Measurements from ENCODE around the gene POMT1. TPM values are rescaled to one million over a fixed set of nuclear protein-coding genes. Genes with fewer than 3 reads are reported as not detected.
A peak's percentile ranks its signal among the peaks of the same experiment; 100 is the strongest.
"Not testable (repeated sequence)": the region's sequence is repeated elsewhere in the genome, so short reads cannot be mapped to it uniquely, and the experiment has no call there.

Gene POMT1
- total RNA-seq, 1 donor from 2014 or later = 46.3 TPM

DNA sequence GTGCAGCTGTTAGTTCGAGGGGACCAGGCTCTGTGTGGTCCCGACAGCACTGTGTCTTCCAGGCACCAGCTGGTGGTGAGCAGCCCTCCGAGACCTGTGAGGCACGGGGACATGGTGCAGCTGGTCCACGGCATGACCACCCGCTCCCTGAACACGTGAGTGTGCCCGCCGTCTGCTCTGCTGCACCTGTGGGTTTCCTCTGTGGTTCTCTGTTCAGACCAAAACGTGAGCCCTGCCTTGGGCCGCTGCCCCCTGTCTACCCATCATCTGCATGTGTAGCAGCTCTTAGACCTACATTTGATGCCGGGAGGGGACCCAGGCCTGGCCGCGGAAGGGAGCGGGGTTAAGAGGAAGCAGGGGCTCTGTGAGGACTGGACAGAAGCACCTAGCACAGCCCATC is 10.5 kb downstream of the POMT1 start:
- H3K9me3 Mint-ChIP-seq = no peaks in the 10 kb centered on the region
- DNase-seq (ENCODE audit: low read depth, low spot score) = no peak
- no peak overlapping the region for H3K27ac Mint-ChIP-seq (ENCODE audit: unreplicated experiment)
- H3K27me3 Mint-ChIP-seq (ENCODE audit: low read depth) = no peaks in the 10 kb centered on the region
- peaks cover 10% of the 10 kb centered on the region for H3K36me3 Mint-ChIP-seq (ENCODE audit: low read depth)
- no peaks in the 10 kb centered on the region for H3K4me1 Mint-ChIP-seq
- TF ChIP-seq, protein P1, sequence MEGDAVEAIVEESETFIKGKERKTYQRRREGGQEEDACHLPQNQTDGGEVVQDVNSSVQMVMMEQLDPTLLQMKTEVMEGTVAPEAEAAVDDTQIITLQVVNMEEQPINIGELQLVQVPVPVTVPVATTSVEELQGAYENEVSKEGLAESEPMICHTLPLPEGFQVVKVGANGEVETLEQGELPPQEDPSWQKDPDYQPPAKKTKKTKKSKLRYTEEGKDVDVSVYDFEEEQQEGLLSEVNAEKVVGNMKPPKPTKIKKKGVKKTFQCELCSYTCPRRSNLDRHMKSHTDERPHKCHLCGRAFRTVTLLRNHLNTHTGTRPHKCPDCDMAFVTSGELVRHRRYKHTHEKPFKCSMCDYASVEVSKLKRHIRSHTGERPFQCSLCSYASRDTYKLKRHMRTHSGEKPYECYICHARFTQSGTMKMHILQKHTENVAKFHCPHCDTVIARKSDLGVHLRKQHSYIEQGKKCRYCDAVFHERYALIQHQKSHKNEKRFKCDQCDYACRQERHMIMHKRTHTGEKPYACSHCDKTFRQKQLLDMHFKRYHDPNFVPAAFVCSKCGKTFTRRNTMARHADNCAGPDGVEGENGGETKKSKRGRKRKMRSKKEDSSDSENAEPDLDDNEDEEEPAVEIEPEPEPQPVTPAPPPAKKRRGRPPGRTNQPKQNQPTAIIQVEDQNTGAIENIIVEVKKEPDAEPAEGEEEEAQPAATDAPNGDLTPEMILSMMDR (conservative IDR thresholded peaks at IDR 0.05) = no peak
- no peak overlapping the region for H3K4me3 Mint-ChIP-seq

DNA sequence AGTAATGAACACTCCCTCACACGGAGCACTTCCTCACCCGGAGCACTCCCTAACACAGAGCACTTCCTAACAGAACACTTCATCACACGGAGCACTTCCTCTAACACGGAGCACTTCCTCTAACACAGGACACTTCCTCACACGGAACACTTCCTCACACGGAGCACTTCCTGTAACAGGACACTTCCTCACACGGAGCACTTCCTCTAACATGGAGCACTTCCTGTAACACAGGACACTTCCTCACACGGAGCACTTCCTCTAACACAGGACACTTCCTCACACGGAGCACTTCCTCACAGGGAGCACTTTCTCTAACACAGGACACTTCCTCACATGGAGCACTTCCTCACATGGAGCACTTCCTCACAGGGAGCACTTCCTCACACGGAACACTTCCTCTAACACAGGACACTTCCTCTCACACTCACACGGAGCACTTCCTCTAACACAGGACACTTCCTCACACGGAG is 12.9 kb downstream of the POMT1 start:
- H3K9me3 Mint-ChIP-seq; H3K27me3 Mint-ChIP-seq (ENCODE audit: low read depth); H3K4me1 Mint-ChIP-seq; H3K4me3 Mint-ChIP-seq; DNase-seq (ENCODE audit: low read depth, low spot score); H3K27ac Mint-ChIP-seq (ENCODE audit: unreplicated experiment): not testable (repeated sequence)
- H3K36me3 Mint-ChIP-seq (ENCODE audit: low read depth) = peaks cover 11% of the 10 kb centered on the region

DNA sequence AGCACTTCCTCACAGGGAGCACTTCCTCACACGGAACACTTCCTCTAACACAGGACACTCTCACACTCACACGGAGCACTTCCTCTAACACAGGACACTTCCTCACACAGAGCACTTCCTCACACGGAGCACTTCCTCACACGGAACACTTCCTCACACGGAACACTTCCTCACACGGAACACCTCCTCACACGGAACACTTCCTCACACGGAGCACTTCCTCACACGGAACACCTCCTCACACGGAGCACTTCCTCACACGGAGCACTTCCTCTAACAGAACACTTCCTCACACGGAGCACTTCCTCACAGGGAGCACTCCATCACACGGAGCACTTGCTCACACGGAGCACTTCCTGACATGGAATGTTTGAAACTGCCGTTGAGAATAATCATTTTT is 13.4 kb downstream of the POMT1 start:
- no peak overlapping the region for H3K27ac Mint-ChIP-seq (ENCODE audit: unreplicated experiment)
- no peaks in the 10 kb centered on the region for H3K9me3 Mint-ChIP-seq
- H3K27me3 Mint-ChIP-seq (ENCODE audit: low read depth) = no peaks in the 10 kb centered on the region
- H3K36me3 Mint-ChIP-seq (ENCODE audit: low read depth) = peaks cover 9% of the 10 kb centered on the region
- TF ChIP-seq, protein P1 (conservative IDR thresholded peaks at IDR 0.05) = no peak
- no peaks in the 10 kb centered on the region for H3K4me1 Mint-ChIP-seq
- no peak for DNase-seq (ENCODE audit: low read depth, low spot score)
- no peak overlapping the region for H3K4me3 Mint-ChIP-seq

DNA sequence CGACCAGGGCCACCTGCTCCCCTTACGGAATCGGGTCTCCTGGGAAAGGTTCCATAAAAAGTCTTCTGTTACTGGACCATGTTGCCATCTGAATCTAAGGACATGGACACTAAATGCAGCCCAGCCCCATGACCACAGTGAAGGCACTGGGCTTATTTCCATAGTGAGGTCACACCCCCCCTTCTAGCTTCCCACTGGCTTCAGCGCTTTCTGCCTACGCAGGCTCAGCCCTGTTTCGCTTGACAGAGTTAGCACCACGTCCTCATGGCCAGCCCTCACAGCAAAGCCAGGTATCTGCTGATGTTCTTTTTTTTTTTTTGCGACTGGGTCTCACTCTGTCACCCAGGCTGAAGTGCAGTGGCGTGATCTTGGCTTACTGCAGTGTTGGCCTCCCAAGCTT is 14.2 kb downstream of the POMT1 start:
- DNase-seq (ENCODE audit: low read depth, low spot score) = no peak
- Mint-ChIP-seq H3K36me3 (ENCODE audit: low read depth) (peaks cover 13% of the 10 kb centered on the region), H3K9me3 (no peaks in the 10 kb centered on the region), H3K27me3 (ENCODE audit: low read depth) (no peaks in the 10 kb centered on the region), H3K27ac (ENCODE audit: unreplicated experiment) (no peak overlapping the region), H3K4me1 (no peaks in the 10 kb centered on the region), H3K4me3 (no peak overlapping the region)
- TF ChIP-seq, protein P1 (conservative IDR thresholded peaks at IDR 0.05) = no peak

- Mint-ChIP-seq H3K4me1 (no peaks in the 10 kb centered on the region), H3K27ac (ENCODE audit: unreplicated experiment) (peak overlapping the region; percentile 35), H3K9me3 (no peaks in the 10 kb centered on the region), H3K27me3 (ENCODE audit: low read depth) (no peaks in the 10 kb centered on the region), H3K4me3 (no peak overlapping the region), H3K36me3 (ENCODE audit: low read depth) (peaks cover 13% of the 10 kb centered on the region)
- TF ChIP-seq, protein P1 (conservative IDR thresholded peaks at IDR 0.05) = no peak
- no peak for DNase-seq (ENCODE audit: low read depth, low spot score)
Measured at GRCh38 chr9:131517761-131518190, 15.1 kb downstream of the POMT1 start.

- Mint-ChIP-seq H3K27ac (ENCODE audit: unreplicated experiment) (no peak overlapping the region), H3K4me1 (no peaks in the 10 kb centered on the region)
- DNase-seq (ENCODE audit: low read depth, low spot score) = no peak
Measured at GRCh38 chr9:131518553-131518952, 15.8 kb downstream of the POMT1 start.

More at GRCh38 chr9:131518553-131518952, 15.8 kb downstream of the POMT1 start:
- Mint-ChIP-seq H3K4me3 (no peak overlapping the region), H3K27me3 (ENCODE audit: low read depth) (no peaks in the 10 kb centered on the region), H3K9me3 (no peaks in the 10 kb centered on the region), H3K36me3 (ENCODE audit: low read depth) (peaks cover 13% of the 10 kb centered on the region)
- TF ChIP-seq, protein P1 (conservative IDR thresholded peaks at IDR 0.05) = no peak

All from neural crest cell (in vitro differentiated cells).